CD4-positive, alpha-beta memory T cell (primary cell): ENCODE measurements around the gene EPHB1. TPM values are rescaled to one million over a fixed set of nuclear protein-coding genes. Genes with fewer than 3 reads are reported as not detected.
A peak's percentile ranks its signal among the peaks of the same experiment; 100 is the strongest.
"Not testable (repeated sequence)": the region's sequence is repeated elsewhere in the genome, so short reads cannot be mapped to it uniquely, and the experiment has no call there.

Source experiments
- CTCF ChIA-PET: fragments of 350-600 bp; sonication (Branson Sonifier 250); formaldehyde crosslinking; loops from one replicate; lab custom pipeline; 2021; ENCODE audit warnings: inconsistent platforms; ENCODE audit not compliant: partially characterized antibody; lab: Charles Lee
- POLR2A ChIA-PET: fragments of 350-600 bp; sonication (Branson Sonifier 250); formaldehyde crosslinking; loops from one replicate; lab custom pipeline; 2021; ENCODE audit not compliant: partially characterized antibody; lab: Charles Lee
- DNase-seq, 5 donors: peaks; one replicate each; pipeline versions ENCODE4 v3.0.0 to v3.0.0-alpha.2; 2020 to 2022; ENCODE audit warnings: mixed read lengths in 1 of 5
- H3K27ac ChIP-seq: one replicate; pipeline ENCODE4 v1.7.0; 2013; ENCODE audit warnings: low read depth, low read length
- H3K27me3 ChIP-seq: 2 replicates; pipeline ENCODE4 v1.7.0; 2013; ENCODE audit warnings: mild to moderate bottlenecking, low read length, moderate library complexity; ENCODE audit not compliant: insufficient read depth
- H3K36me3 ChIP-seq: 2 replicates; pipeline ENCODE4 v1.7.0; 2013; ENCODE audit warnings: mild to moderate bottlenecking, low read length, moderate library complexity; ENCODE audit not compliant: insufficient read depth
- H3K4me1 ChIP-seq: 2 replicates; pipeline ENCODE4 v1.7.0; 2013; ENCODE audit warnings: mild to moderate bottlenecking, low read length, moderate library complexity; ENCODE audit not compliant: insufficient read depth
- H3K4me3 ChIP-seq, 2 donors: one replicate each; pipeline ENCODE4 v1.7.0; 2013; ENCODE audit warnings: low read length in 2 of 2, mild to moderate bottlenecking in 1 of 2
- H3K9me3 ChIP-seq, 2 donors: one replicate each; pipeline ENCODE4 v1.7.0; 2013; ENCODE audit warnings: low read length in 2 of 2, control low read depth in 1 of 2; ENCODE audit not compliant: control insufficient read depth in 1 of 2
- H3K27ac Mint-ChIP-seq, 7 donors: one replicate each; pipeline ENCODE4 v1.8.0; 2020 to 2021; ENCODE audit warnings: mixed read lengths in 7 of 7, mild to moderate bottlenecking in 6 of 7, inconsistent platforms in 3 of 7, moderate library complexity in 3 of 7
- H3K27me3 Mint-ChIP-seq, 2 donors: one replicate each; pipeline ENCODE4 v1.8.0; 2020 to 2021; ENCODE audit warnings: mixed read lengths in 2 of 2
- H3K36me3 Mint-ChIP-seq, 2 donors: one replicate each; pipeline ENCODE4 v1.8.0; 2020 to 2021; ENCODE audit warnings: mixed read lengths in 2 of 2, inconsistent platforms in 1 of 2, mild to moderate bottlenecking in 1 of 2
- H3K4me1 Mint-ChIP-seq, 4 donors: one replicate each; pipeline ENCODE4 v1.8.0; 2020 to 2021; ENCODE audit warnings: mixed read lengths in 4 of 4, mild to moderate bottlenecking in 1 of 4
- H3K4me3 Mint-ChIP-seq, 8 donors: one replicate each; pipeline ENCODE4 v1.8.0; 2020 to 2021; ENCODE audit warnings: mixed read lengths in 8 of 8, mild to moderate bottlenecking in 7 of 8, moderate library complexity in 6 of 8, inconsistent platforms in 3 of 8
- H3K9me3 Mint-ChIP-seq, 8 donors: one replicate each; pipeline ENCODE4 v1.8.0; 2020 to 2021; ENCODE audit warnings: mixed read lengths in 8 of 8, mild to moderate bottlenecking in 5 of 8, inconsistent platforms in 3 of 8, moderate library complexity in 1 of 8
- intact Hi-C: fragments of 100-400 bp; cut with micrococcal nuclease; formaldehyde crosslinking; loops from one replicate; pipeline ENCODE4 v1.15.1; 2023
- polyA plus RNA-seq, 2 donors: library from polyadenylated mRNA; unstranded; fragments of 300-500 nt; fragmentation: Illumina TruSeq; gene quantifications; one replicate each; pipeline ENCODE4 v1.2.3, GENCODE V29; 2021
- total RNA-seq, 2 experiments: library from RNA; stranded (reverse); gene quantifications; one replicate each; pipeline ENCODE4 v1.2.3, GENCODE V29; 2021

The EPHB1 gene
- total and polyA plus RNA-seq, 4 experiments from 2014 or later: 0.30 to 0.69 (median 0.43) TPM; not detected in 1

- CTCF ChIA-PET: interaction anchor here (1.1 kb wide), 1 partner anchor 11 kb away, joined by 3 read pairs; no protein-coding TSS in a partner anchor
- H3K4me3 ChIP-seq: no peak overlapping the region
- peaks cover 0 to 11% (median 0%) of the 10 kb centered on the region in 8 donors for H3K9me3 Mint-ChIP-seq
- POLR2A ChIA-PET: no interaction called here
- no peak for DNase-seq
- H3K4me1 Mint-ChIP-seq: peaks cover 0 to 1% (median 0%) of the 10 kb centered on the region in 4 donors
- no peaks in the 10 kb centered on the region for H3K4me1 ChIP-seq
- H3K36me3 ChIP-seq: no peaks in the 10 kb centered on the region
- no peaks in the 10 kb centered on the region for H3K27me3 ChIP-seq
- H3K9me3 ChIP-seq: no peaks in the 10 kb centered on the region
- intact Hi-C loops: no loop called here
- H3K27me3 Mint-ChIP-seq: peaks cover 0 to 2% of the 10 kb centered on the region in 2 donors
- no peak overlapping the region for H3K27ac Mint-ChIP-seq
- H3K4me3 Mint-ChIP-seq: no peak overlapping the region
- H3K27ac ChIP-seq: no peak overlapping the region
- H3K36me3 Mint-ChIP-seq: no peaks in the 10 kb centered on the region
Observed at GRCh38 chr3:135231737-135232136, 436.7 kb downstream of the EPHB1 start.

DNA sequence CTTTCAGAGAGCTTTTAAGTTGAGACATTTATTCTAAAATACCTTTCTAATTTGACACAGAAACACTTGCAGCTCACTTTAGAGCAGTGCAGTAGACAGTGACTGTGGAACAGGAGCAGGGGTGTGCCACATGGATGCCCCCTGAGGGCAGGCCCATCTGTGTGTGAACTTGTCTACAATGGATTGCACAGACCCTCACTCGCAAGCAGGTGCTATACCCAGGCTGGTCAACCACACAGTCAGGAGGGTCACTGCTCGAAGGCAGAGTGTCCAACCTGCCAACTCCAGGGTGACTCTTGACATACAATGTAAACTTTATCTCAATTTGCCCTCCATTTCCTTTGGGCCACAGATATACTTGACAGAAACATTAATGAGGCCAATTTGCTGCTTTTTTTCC is 437.2 kb downstream of the EPHB1 start:
- no peak for DNase-seq
- Mint-ChIP-seq H3K9me3 (peaks cover 0 to 11% (median under 1%) of the 10 kb centered on the region in 8 donors), H3K4me1 (peaks cover 0 to under 1% (median 0%) of the 10 kb centered on the region in 4 donors), H3K36me3 (no peaks in the 10 kb centered on the region), H3K4me3 (no peak overlapping the region), H3K27me3 (peaks cover 0 to 2% of the 10 kb centered on the region in 2 donors), H3K27ac (no peak overlapping the region)
- no peaks in the 10 kb centered on the region for H3K27me3 ChIP-seq
- CTCF ChIA-PET: no interaction called here
- no peaks in the 10 kb centered on the region for H3K9me3 ChIP-seq
- POLR2A ChIA-PET: no interaction called here
- no peak overlapping the region for H3K4me3 ChIP-seq
- no peaks in the 10 kb centered on the region for H3K4me1 ChIP-seq
- H3K27ac ChIP-seq: no peak overlapping the region
- H3K36me3 ChIP-seq: no peaks in the 10 kb centered on the region
- intact Hi-C loops: no loop called here

- DNase-seq, H3K36me3 ChIP-seq, H3K4me3 ChIP-seq, POLR2A ChIA-PET, H3K36me3 Mint-ChIP-seq, H3K4me1 Mint-ChIP-seq, H3K9me3 ChIP-seq, H3K27me3 Mint-ChIP-seq, H3K27ac ChIP-seq, intact Hi-C loops, H3K4me3 Mint-ChIP-seq, H3K4me1 ChIP-seq, H3K27me3 ChIP-seq, H3K27ac Mint-ChIP-seq, CTCF ChIA-PET: not testable (repeated sequence)
- peaks cover 0 to 11% (median 0%) of the 10 kb centered on the region in 8 donors for H3K9me3 Mint-ChIP-seq
Observed at GRCh38 chr3:135233476-135233875, 438.4 kb downstream of the EPHB1 start.

DNA sequence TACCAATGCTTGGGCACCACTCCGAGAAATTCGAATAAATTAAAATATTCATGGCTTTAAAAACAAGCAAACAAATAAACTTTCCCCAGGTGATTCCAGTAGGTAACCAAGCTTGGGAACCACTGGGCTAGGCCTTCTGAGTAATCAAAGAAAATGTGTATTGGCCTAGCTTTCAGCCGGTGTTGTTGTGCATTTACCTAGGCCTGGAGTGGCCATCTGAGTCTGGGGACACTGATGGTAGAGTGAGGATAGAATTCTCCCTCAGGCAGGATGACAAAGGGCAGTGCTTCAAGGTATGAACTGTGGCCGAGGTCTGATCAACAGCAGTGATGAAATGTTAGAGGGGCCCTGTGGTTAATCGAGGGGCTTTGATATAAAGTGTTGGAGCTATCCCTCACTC is 440.5 kb downstream of the EPHB1 start:
- Mint-ChIP-seq H3K27me3 (peaks cover 0 to 2% of the 10 kb centered on the region in 2 donors), H3K4me3 (no peak overlapping the region), H3K27ac (no peak overlapping the region), H3K4me1 (no peaks in the 10 kb centered on the region), H3K36me3 (no peaks in the 10 kb centered on the region), H3K9me3 (peaks cover 0 to 11% (median 0%) of the 10 kb centered on the region in 8 donors)
- no peak overlapping the region for H3K27ac ChIP-seq
- DNase-seq: no peak
- no peaks in the 10 kb centered on the region for H3K4me1 ChIP-seq
- ChIA-PET CTCF (no interaction called here), POLR2A (no interaction called here)
- H3K4me3 ChIP-seq: no peak overlapping the region
- H3K36me3 ChIP-seq: no peaks in the 10 kb centered on the region
- intact Hi-C loops: no loop called here
- H3K27me3 ChIP-seq: no peaks in the 10 kb centered on the region
- H3K9me3 ChIP-seq: no peaks in the 10 kb centered on the region

GRCh38 chr3:135237371-135238143 is 442.5 kb downstream of the EPHB1 start:
- Histone ChIP-seq H3K9me3 (no peaks in the 10 kb centered on the region), H3K4me3 (no peak overlapping the region), H3K36me3 (no peaks in the 10 kb centered on the region), H3K4me1 (no peaks in the 10 kb centered on the region), H3K27me3 (no peaks in the 10 kb centered on the region), H3K27ac (no peak overlapping the region)
- peaks cover 0 to 10% (median 0%) of the 10 kb centered on the region in 8 donors for H3K9me3 Mint-ChIP-seq
- H3K4me3 Mint-ChIP-seq: no peak overlapping the region
- no peak for DNase-seq
- ChIA-PET POLR2A (no interaction called here), CTCF (no interaction called here)
- H3K27ac Mint-ChIP-seq: no peak overlapping the region
- H3K36me3 Mint-ChIP-seq: no peaks in the 10 kb centered on the region
- intact Hi-C loops: no loop called here
- no peaks in the 10 kb centered on the region for H3K27me3 Mint-ChIP-seq
- no peaks in the 10 kb centered on the region for H3K4me1 Mint-ChIP-seq

DNA sequence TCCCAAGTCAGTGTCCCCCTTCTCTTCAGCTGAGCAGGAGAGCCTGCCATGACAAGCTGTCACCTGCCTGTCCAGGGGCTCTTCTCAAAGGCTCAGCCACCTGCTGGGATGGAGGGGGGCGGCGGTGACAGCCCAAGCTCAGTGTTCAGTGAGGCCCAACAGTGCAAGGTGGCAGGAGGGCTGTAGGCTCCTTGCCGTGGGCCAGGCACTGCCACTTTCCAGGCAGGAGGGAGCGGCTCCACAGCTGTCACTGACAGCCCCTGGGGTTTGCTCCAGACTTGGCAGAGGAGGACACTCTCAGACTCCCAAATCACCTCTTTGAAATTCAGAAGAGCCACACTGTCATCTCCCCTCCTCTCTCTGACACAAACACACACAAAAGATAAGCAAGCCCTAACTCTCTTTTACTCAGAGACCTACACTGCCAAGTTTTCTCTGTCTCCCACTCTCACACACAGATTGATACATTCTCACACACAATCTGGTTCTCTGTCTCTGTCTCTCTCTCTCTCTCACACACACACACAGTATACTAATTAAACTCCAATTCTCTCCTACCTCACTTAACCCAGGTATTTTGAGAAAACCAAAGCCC is 443.3 kb downstream of the EPHB1 start:
- H3K4me3 ChIP-seq: no peak overlapping the region
- H3K36me3 ChIP-seq: no peaks in the 10 kb centered on the region
- H3K4me1 ChIP-seq: no peaks in the 10 kb centered on the region
- DNase-seq: no peak
- Mint-ChIP-seq H3K27me3 (no peaks in the 10 kb centered on the region), H3K9me3 (peaks cover 0 to 4% (median 0%) of the 10 kb centered on the region in 8 donors), H3K4me3 (peak overlapping the region in 1 of 8 donors; percentile 36), H3K4me1 (no peaks in the 10 kb centered on the region), H3K27ac (no peak overlapping the region), H3K36me3 (no peaks in the 10 kb centered on the region)
- H3K27me3 ChIP-seq: no peaks in the 10 kb centered on the region
- intact Hi-C loops: no loop called here
- CTCF ChIA-PET: no interaction called here
- POLR2A ChIA-PET: no interaction called here
- no peak overlapping the region for H3K27ac ChIP-seq
- no peaks in the 10 kb centered on the region for H3K9me3 ChIP-seq

- no peaks in the 10 kb centered on the region for H3K4me1 Mint-ChIP-seq
- no peaks in the 10 kb centered on the region for H3K36me3 Mint-ChIP-seq
- H3K4me1 ChIP-seq: no peaks in the 10 kb centered on the region
- no peak for DNase-seq
- no peak overlapping the region for H3K4me3 ChIP-seq
- H3K27me3 Mint-ChIP-seq: no peaks in the 10 kb centered on the region
- no peak overlapping the region for H3K27ac ChIP-seq
- H3K9me3 ChIP-seq: no peaks in the 10 kb centered on the region
- POLR2A ChIA-PET: no interaction called here
- H3K27me3 ChIP-seq: no peaks in the 10 kb centered on the region
- no peak overlapping the region for H3K4me3 Mint-ChIP-seq
- CTCF ChIA-PET: no interaction called here
- H3K27ac Mint-ChIP-seq: no peak overlapping the region
- H3K9me3 Mint-ChIP-seq: peaks cover 0 to 4% (median 0%) of the 10 kb centered on the region in 8 donors
- H3K36me3 ChIP-seq: no peaks in the 10 kb centered on the region
- intact Hi-C loops: no loop called here
Observed at GRCh38 chr3:135238871-135239614, 444.0 kb downstream of the EPHB1 start.
